IMR-90 (cell line): Measurements from ENCODE around the gene C17orf107.

Experiments used
- BHLHE40 ChIP-seq: fragments of 150-350 bp; IDR thresholded peaks from 2 replicates; pipeline ENCODE4 v1.6.1; 2016; ENCODE audit warnings: mild to moderate bottlenecking, low read depth, low read length
- CHD1 ChIP-seq: IDR thresholded peaks from 2 replicates; pipeline ENCODE4 v1.6.1; 2012; ENCODE audit warnings: low read depth, low read length, improper control_type of control experiment
- MAFK ChIP-seq: IDR thresholded peaks from 2 replicates; pipeline ENCODE4 v1.6.1; 2012; ENCODE audit warnings: low read depth, low read length, improper control_type of control experiment
- MAZ ChIP-seq: IDR thresholded peaks from 2 replicates; pipeline ENCODE4 v1.6.1; 2012; ENCODE audit warnings: low read depth, mild to moderate bottlenecking, low read length, improper control_type of control experiment, moderate library complexity, borderline replicate concordance
- POLR2A ChIP-seq: IDR thresholded peaks from 2 replicates; pipeline ENCODE4 v1.6.1; 2012; ENCODE audit warnings: mild to moderate bottlenecking, low read depth, low read length
- RAD21 ChIP-seq: IDR thresholded peaks from 2 replicates; pipeline ENCODE4 v1.6.1; 2012; ENCODE audit warnings: low read length, improper control_type of control experiment
- RFX5 ChIP-seq: IDR thresholded peaks from 2 replicates; pipeline ENCODE4 v1.8.0; 2012; ENCODE audit warnings: low read depth, mild to moderate bottlenecking, low read length, moderate library complexity
- SMC3 ChIP-seq: fragments of 150-350 bp; IDR thresholded peaks from 2 replicates; pipeline ENCODE4 v1.6.1; 2016; ENCODE audit warnings: low read depth, mild to moderate bottlenecking, antibody characterized with exemption, low read length, moderate library complexity
- TF ChIP-seq, protein P1 (sequence below): conservative IDR thresholded peaks from 2 replicates; pipeline ENCODE4 v1.5.1; 2012; ENCODE audit warnings: mild to moderate bottlenecking, low read depth, low read length, improper control_type of control experiment
- TF ChIP-seq, protein P2 (sequence below): fragments of 150-350 bp; IDR thresholded peaks from 2 replicates; pipeline ENCODE4 v1.6.1; 2017; ENCODE audit warnings: mild to moderate bottlenecking, antibody characterized with exemption, low read length, low read depth

DNA sequence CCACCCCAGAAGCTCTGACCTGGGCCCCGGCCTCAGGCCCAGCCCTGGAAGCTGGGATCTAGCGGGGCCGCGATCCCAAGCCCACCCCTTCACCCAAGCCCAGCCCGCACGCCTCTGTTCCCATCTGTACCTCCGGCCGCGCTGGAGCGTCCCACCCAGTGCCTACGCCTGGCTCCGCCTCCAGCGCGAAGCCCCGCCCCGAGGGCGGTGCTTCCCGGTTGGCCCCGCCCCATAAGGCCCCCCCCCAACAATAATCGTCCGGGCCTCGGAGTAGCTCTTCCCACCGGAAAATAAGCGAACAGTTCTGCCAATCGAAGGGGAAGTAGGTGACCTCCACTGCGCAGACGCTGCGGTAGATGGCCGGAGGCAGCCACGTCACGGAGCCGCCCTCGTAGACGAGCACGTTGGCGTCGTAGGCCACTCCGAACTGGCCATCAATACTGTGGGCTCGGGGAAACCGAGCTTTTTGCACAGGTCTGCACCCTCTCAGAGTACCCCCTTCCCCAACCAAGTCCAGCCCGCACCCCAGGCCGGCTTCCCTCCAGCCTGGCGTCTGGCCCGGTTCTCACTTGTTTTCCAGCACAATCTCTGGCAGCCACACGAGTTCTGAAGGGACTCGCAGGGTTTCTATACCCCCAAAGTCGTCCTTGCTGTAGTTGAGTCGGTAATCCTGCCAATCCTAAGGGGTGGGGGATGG, 2.5 kb downstream of the C17orf107 start:
- TF ChIP-seq, protein P1, sequence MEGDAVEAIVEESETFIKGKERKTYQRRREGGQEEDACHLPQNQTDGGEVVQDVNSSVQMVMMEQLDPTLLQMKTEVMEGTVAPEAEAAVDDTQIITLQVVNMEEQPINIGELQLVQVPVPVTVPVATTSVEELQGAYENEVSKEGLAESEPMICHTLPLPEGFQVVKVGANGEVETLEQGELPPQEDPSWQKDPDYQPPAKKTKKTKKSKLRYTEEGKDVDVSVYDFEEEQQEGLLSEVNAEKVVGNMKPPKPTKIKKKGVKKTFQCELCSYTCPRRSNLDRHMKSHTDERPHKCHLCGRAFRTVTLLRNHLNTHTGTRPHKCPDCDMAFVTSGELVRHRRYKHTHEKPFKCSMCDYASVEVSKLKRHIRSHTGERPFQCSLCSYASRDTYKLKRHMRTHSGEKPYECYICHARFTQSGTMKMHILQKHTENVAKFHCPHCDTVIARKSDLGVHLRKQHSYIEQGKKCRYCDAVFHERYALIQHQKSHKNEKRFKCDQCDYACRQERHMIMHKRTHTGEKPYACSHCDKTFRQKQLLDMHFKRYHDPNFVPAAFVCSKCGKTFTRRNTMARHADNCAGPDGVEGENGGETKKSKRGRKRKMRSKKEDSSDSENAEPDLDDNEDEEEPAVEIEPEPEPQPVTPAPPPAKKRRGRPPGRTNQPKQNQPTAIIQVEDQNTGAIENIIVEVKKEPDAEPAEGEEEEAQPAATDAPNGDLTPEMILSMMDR: no peak
- no peak for TF ChIP-seq RFX5
- TF ChIP-seq MAFK: no peak
- TF ChIP-seq, protein P2, sequence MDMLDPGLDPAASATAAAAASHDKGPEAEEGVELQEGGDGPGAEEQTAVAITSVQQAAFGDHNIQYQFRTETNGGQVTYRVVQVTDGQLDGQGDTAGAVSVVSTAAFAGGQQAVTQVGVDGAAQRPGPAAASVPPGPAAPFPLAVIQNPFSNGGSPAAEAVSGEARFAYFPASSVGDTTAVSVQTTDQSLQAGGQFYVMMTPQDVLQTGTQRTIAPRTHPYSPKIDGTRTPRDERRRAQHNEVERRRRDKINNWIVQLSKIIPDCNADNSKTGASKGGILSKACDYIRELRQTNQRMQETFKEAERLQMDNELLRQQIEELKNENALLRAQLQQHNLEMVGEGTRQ: no peak
- no peak for TF ChIP-seq POLR2A
- no peak for TF ChIP-seq CHD1
- TF ChIP-seq SMC3: no peak
- TF ChIP-seq MAZ: no peak
- TF ChIP-seq RAD21: no peak
- no peak for TF ChIP-seq BHLHE40
